GM12878 (cell line): ENCODE data around the gene CACNA2D3. TPM values are rescaled to one million over a fixed set of nuclear protein-coding genes. Genes with fewer than 3 reads are reported as not detected.

Experiments used
- CHD1 ChIP-seq: IDR thresholded peaks from 2 replicates; pipeline ENCODE4 v1.6.1; 2012; ENCODE audit warnings: low read depth, low read length, improper control_type of control experiment
- E2F8 ChIP-seq: fragments of 450-650 bp; IDR thresholded peaks from 2 replicates; pipeline ENCODE4 v1.6.1; 2018; ENCODE audit warnings: mild to moderate bottlenecking, low read depth, moderate library complexity; ENCODE audit not compliant: partially characterized antibody
- EZH2 ChIP-seq: IDR thresholded peaks from 2 replicates; pipeline ENCODE4 v1.6.1; 2012; ENCODE audit warnings: low read depth, mild to moderate bottlenecking, control low read depth, inconsistent platforms, low read length, borderline replicate concordance; ENCODE audit not compliant: control insufficient read depth
- GABPA ChIP-seq: IDR thresholded peaks from 2 replicates; pipeline ENCODE4 v1.6.1; 2014; ENCODE audit warnings: antibody characterized with exemption, low read depth, mild to moderate bottlenecking, inconsistent platforms
- HDAC6 ChIP-seq: fragments of 200-600 bp; sonication (generic); IDR thresholded peaks from one replicate; pipeline ENCODE4 v1.8.0; 2017; ENCODE audit warnings: antibody characterized with exemption; ENCODE audit not compliant: unreplicated experiment
- MLLT1 ChIP-seq: fragments of 450-650 bp; IDR thresholded peaks from 2 replicates; pipeline ENCODE4 v1.6.1; 2016; ENCODE audit warnings: mild to moderate bottlenecking
- RAD51 ChIP-seq: fragments of 450-650 bp; IDR thresholded peaks from 2 replicates; pipeline ENCODE4 v1.6.1; 2016; ENCODE audit warnings: moderate library complexity, mild to moderate bottlenecking, inconsistent platforms
- REST ChIP-seq: IDR thresholded peaks from 2 replicates; pipeline ENCODE4 v1.6.1; 2012; ENCODE audit warnings: mild to moderate bottlenecking, low read depth, low read length
- STAT3 ChIP-seq: IDR thresholded peaks from 2 replicates; pipeline ENCODE4 v1.6.1; 2011; ENCODE audit warnings: low read depth, low read length, improper control_type of control experiment
- SUZ12 ChIP-seq: fragments of 200-600 bp; sonication (generic); IDR thresholded peaks from one replicate; pipeline ENCODE4 v1.6.1; 2018; ENCODE audit warnings: antibody characterized with exemption, mild to moderate bottlenecking; ENCODE audit not compliant: unreplicated experiment
- ZBED1 ChIP-seq: IDR thresholded peaks from 2 replicates; pipeline ENCODE4 v1.6.1; 2016; ENCODE audit warnings: borderline replicate concordance
- ZBTB40 ChIP-seq: fragments of 450-650 bp; IDR thresholded peaks from 2 replicates; pipeline ENCODE4 v1.6.1; 2016; ENCODE audit warnings: mild to moderate bottlenecking, moderate library complexity, borderline replicate concordance
- polyA plus RNA-seq, 11 experiments: library from polyadenylated mRNA; depleted of rRNA in 4 of 11; unstranded in 6 of 11; stranded (reverse) in 5 of 11; fragments of >200 nt; fragmentation: Nextera tagmentation in 4 of 11; fragmentation: Illumina TruSeq in 1 of 11; extraction: Ambion mirVana in 4 of 11; extraction: Trizol in 1 of 11; gene quantifications; 1 replicate in 1 of 11; 2 replicates in 10 of 11; pipeline versions ENCODE4 v1.2.1 to v1.2.3, GENCODE V29; 2011 to 2016; ENCODE audit warnings: inconsistent platforms in 2 of 11, missing spikeins in 2 of 11, low read depth in 1 of 11
- total RNA-seq, 4 experiments: library from RNA; depleted of rRNA in 3 of 4; stranded (reverse); fragments of >200 nt in 3 of 4; fragmentation: Illumina TruSeq in 1 of 4; extraction: Trizol in 1 of 4; gene quantifications; 2 replicates each; pipeline versions ENCODE4 v1.2.1 to v1.2.3, GENCODE V29; 2013 to 2021

CACNA2D3 gene
- total and polyA plus RNA-seq, 10 of the 15 experiments (the other 5 are each of a cell fraction or from before 2014, with no cell fraction given), result not detected

GRCh38 chr3:54713031-54713430 is 590.7 kb downstream of the CACNA2D3 start (continued):
- TF ChIP-seq ZBTB40, result no peak
- TF ChIP-seq EZH2, result no peak
- no peak for TF ChIP-seq STAT3
- no peak for TF ChIP-seq HDAC6
- TF ChIP-seq CHD1, result no peak
- no peak for TF ChIP-seq ZBED1
- no peak for TF ChIP-seq REST
- TF ChIP-seq MLLT1, result no peak
- TF ChIP-seq SUZ12, result no peak
- no peak for TF ChIP-seq GABPA
- no peak for TF ChIP-seq E2F8
- TF ChIP-seq RAD51, result no peak
